CD14-positive monocyte (primary cell): ENCODE measurements around the gene VCP. TPM values are rescaled to one million over a fixed set of nuclear protein-coding genes. Genes with fewer than 3 reads are reported as not detected.

Experiments used
- DNase-seq, 3 donors: peaks; one replicate each; pipeline ENCODE4 v3.0.0-alpha.2; 2011 to 2022
- H2AFZ ChIP-seq: 2 replicates; pipeline ENCODE4 v1.6.0; 2012; ENCODE audit warnings: mild to moderate bottlenecking, low read depth, low read length, inconsistent platforms; ENCODE audit not compliant: insufficient read depth, poor library complexity, severe bottlenecking
- H3K27ac ChIP-seq, 2 donors: 1 replicate in 1 of 2; 2 replicates in 1 of 2; pipeline ENCODE4 v1.5.1; 2012 to 2013; ENCODE audit warnings: low read length in 2 of 2, control low read depth in 1 of 2, inconsistent platforms in 1 of 2, low read depth in 1 of 2, mild to moderate bottlenecking in 1 of 2
- H3K27me3 ChIP-seq, 2 donors: one replicate each; pipeline versions ENCODE4 v1.6.0 to v1.6.1; 2011 to 2013; ENCODE audit warnings: low read length in 2 of 2; ENCODE audit not compliant: control insufficient read depth in 2 of 2, insufficient read depth in 2 of 2
- H3K36me3 ChIP-seq, 2 donors: replicated peaks in 1 of 2; 1 replicate in 1 of 2; 2 replicates in 1 of 2; pipeline versions ENCODE4 v1.5.1 to v1.6.1; 2012 to 2013; ENCODE audit warnings: low read length in 2 of 2, control low read depth in 1 of 2, inconsistent platforms in 1 of 2, mild to moderate bottlenecking in 1 of 2; ENCODE audit not compliant: insufficient read depth in 2 of 2, control insufficient read depth in 1 of 2
- H3K4me1 ChIP-seq, 2 donors: 1 replicate in 1 of 2; 2 replicates in 1 of 2; pipeline versions ENCODE4 v1.5.1 to v1.6.1; 2012 to 2013; ENCODE audit warnings: low read length in 2 of 2, control low read depth in 1 of 2, inconsistent platforms in 1 of 2, mild to moderate bottlenecking in 1 of 2, moderate library complexity in 1 of 2; ENCODE audit not compliant: insufficient read depth in 2 of 2, control insufficient read depth in 1 of 2
- H3K4me2 ChIP-seq: replicated peaks from 2 replicates; pipeline ENCODE3; 2012; ENCODE audit warnings: low read length, moderate library complexity, mild to moderate bottlenecking; ENCODE audit not compliant: poor library complexity, severe bottlenecking; ENCODE audit errors: extremely low read depth
- H3K4me3 ChIP-seq, 3 experiments: fragments of 200-600 bp in 1 of 3; sonication (generic) in 1 of 3; replicated peaks in 1 of 3; 1 replicate in 2 of 3; 2 replicates in 1 of 3; pipeline ENCODE4 v1.5.1; 2011 to 2013; ENCODE audit warnings: low read length in 3 of 3, mild to moderate bottlenecking in 3 of 3, control low read depth in 2 of 3, low read depth in 2 of 3, inconsistent platforms in 1 of 3, moderate library complexity in 1 of 3
- H3K79me2 ChIP-seq: 2 replicates; pipeline ENCODE4 v1.6.0; 2012; ENCODE audit warnings: mild to moderate bottlenecking, control low read depth, inconsistent platforms, low read length, moderate library complexity; ENCODE audit not compliant: insufficient read depth
- H3K9ac ChIP-seq: 2 replicates; pipeline ENCODE4 v1.6.0; 2017; ENCODE audit warnings: low read length, mild to moderate bottlenecking; ENCODE audit not compliant: insufficient read depth, poor library complexity, severe bottlenecking
- H3K9me3 ChIP-seq, 2 donors: replicated peaks in 1 of 2; 1 replicate in 1 of 2; 2 replicates in 1 of 2; pipeline versions ENCODE4 v1.5.1 to v1.6.1; 2012 to 2013; ENCODE audit warnings: low read length in 2 of 2, control low read depth in 1 of 2; ENCODE audit not compliant: control insufficient read depth in 1 of 2, insufficient read depth in 1 of 2
- H4K20me1 ChIP-seq: 2 replicates; pipeline ENCODE4 v1.6.0; 2012; ENCODE audit warnings: mild to moderate bottlenecking, low read length, control low read depth, moderate library complexity; ENCODE audit not compliant: insufficient read depth
- H3K27ac Mint-ChIP-seq, 7 donors: one replicate each; pipeline ENCODE4 v1.8.0; 2020; ENCODE audit warnings: mild to moderate bottlenecking in 7 of 7, mixed read lengths in 7 of 7, moderate library complexity in 6 of 7, inconsistent platforms in 2 of 7
- H3K27me3 Mint-ChIP-seq, 3 donors: one replicate each; pipeline ENCODE4 v1.8.0; 2021 to 2022; ENCODE audit warnings: low read depth in 3 of 3, mild to moderate bottlenecking in 3 of 3, mixed read lengths in 3 of 3, moderate library complexity in 3 of 3, inconsistent platforms in 1 of 3
- H3K36me3 Mint-ChIP-seq, 2 donors: one replicate each; pipeline ENCODE4 v1.8.0; 2020; ENCODE audit warnings: mixed read lengths in 2 of 2, inconsistent platforms in 1 of 2, mild to moderate bottlenecking in 1 of 2
- H3K4me1 Mint-ChIP-seq: one replicate; pipeline ENCODE4 v1.8.0; 2020; ENCODE audit warnings: mild to moderate bottlenecking, mixed read lengths
- H3K4me3 Mint-ChIP-seq, 2 donors: one replicate each; pipeline ENCODE4 v1.8.0; 2020; ENCODE audit warnings: mild to moderate bottlenecking in 2 of 2, mixed read lengths in 2 of 2, moderate library complexity in 1 of 2
- H3K9me3 Mint-ChIP-seq, 7 donors: one replicate each; pipeline ENCODE4 v1.8.0; 2020 to 2022; ENCODE audit warnings: mixed read lengths in 7 of 7, mild to moderate bottlenecking in 6 of 7, moderate library complexity in 6 of 7, inconsistent platforms in 2 of 7
- CTCF ChIP-seq: fragments of 200-600 bp; IDR thresholded peaks from one replicate; pipeline ENCODE4 v1.8.0; 2022; ENCODE audit warnings: antibody characterized with exemption, mild to moderate bottlenecking
- WGBS: methylation state at CpG from one replicate; pipeline ENCODE4 v1.1.5; 2013; ENCODE audit warnings: missing lambda C conversion rate; ENCODE audit not compliant: insufficient coverage; 5-methylcytosine and 5-hydroxymethylcytosine counted together
- intact Hi-C, 2 donors: fragments of 100-400 bp; cut with micrococcal nuclease; formaldehyde crosslinking; loops; one replicate each; pipeline versions ENCODE4 v1.15.0 to v1.15.1; 2023
- polyA plus RNA-seq, 3 donors: library from polyadenylated mRNA; depleted of rRNA in 1 of 3; unstranded in 2 of 3; stranded (reverse) in 1 of 3; fragments of 300-500 nt in 2 of 3; fragments of >200 nt in 1 of 3; fragmentation: Illumina TruSeq in 2 of 3; gene quantifications; 1 replicate in 2 of 3; 2 replicates in 1 of 3; pipeline ENCODE4 v1.2.3, GENCODE V29; 2012 to 2021

Gene VCP
- polyA plus RNA-seq, 3 donors: 100 to 180 (median 130) TPM

GRCh38 chr9:35067056-35067455, 5.4 kb downstream of the VCP start:
- TF ChIP-seq CTCF: no peak
- no peak for DNase-seq
- peaks cover 0 to 2% (median 0%) of the 10 kb centered on the region in 3 donors for H3K27me3 Mint-ChIP-seq
- peaks cover 96% of the 10 kb centered on the region for H4K20me1 ChIP-seq
- peaks cover 62 to 73% of the 10 kb centered on the region in 2 donors for H3K36me3 ChIP-seq
- peak overlapping the region in 1 of 7 donors; percentile 65 for H3K27ac Mint-ChIP-seq
- peaks cover 17 to 22% of the 10 kb centered on the region in 2 donors for H3K4me1 ChIP-seq
- no peak overlapping the region for H3K4me3 ChIP-seq
- H3K4me3 Mint-ChIP-seq: no peak overlapping the region
- peak overlapping the region in 1 of 2 donors; percentile 22 for H3K27ac ChIP-seq
- H3K4me1 Mint-ChIP-seq: peaks cover 28% of the 10 kb centered on the region
- no peaks in the 10 kb centered on the region for H3K9me3 ChIP-seq
- H3K79me2 ChIP-seq: peaks cover 63% of the 10 kb centered on the region
- no peak overlapping the region for H3K9ac ChIP-seq
- WGBS: no CpG with 5 or more reads among the region's 1 CpG
- no peak overlapping the region for H2AFZ ChIP-seq
- no peaks in the 10 kb centered on the region for H3K27me3 ChIP-seq
- peaks cover 63 to 73% of the 10 kb centered on the region in 2 donors for H3K36me3 Mint-ChIP-seq
- no peak overlapping the region for H3K4me2 ChIP-seq
- intact Hi-C loops: no loop called here
- no peaks in the 10 kb centered on the region for H3K9me3 Mint-ChIP-seq

GRCh38 chr9:35060548-35061207, 11.7 kb downstream of the VCP start:
- DNase-seq: no peak
- H3K79me2 ChIP-seq: peaks cover 7% of the 10 kb centered on the region
- no peaks in the 10 kb centered on the region for H3K4me1 Mint-ChIP-seq
- intact Hi-C loops: no loop called here
- no peak overlapping the region for H3K4me3 ChIP-seq
- H3K9me3 Mint-ChIP-seq: no peaks in the 10 kb centered on the region
- no peak overlapping the region for H3K27ac Mint-ChIP-seq
- H3K4me2 ChIP-seq: no peak overlapping the region
- H3K27me3 Mint-ChIP-seq: peaks cover 0 to 1% (median 0%) of the 10 kb centered on the region in 3 donors
- no peaks in the 10 kb centered on the region for H3K9me3 ChIP-seq
- no peaks in the 10 kb centered on the region for H3K27me3 ChIP-seq
- H4K20me1 ChIP-seq: peaks cover 88% of the 10 kb centered on the region
- no peaks in the 10 kb centered on the region for H3K4me1 ChIP-seq
- no peak overlapping the region for H3K4me3 Mint-ChIP-seq
- peaks cover 96 to 100% of the 10 kb centered on the region in 2 donors for H3K36me3 Mint-ChIP-seq
- TF ChIP-seq CTCF: no peak
- no peak overlapping the region for H3K27ac ChIP-seq
- 97% methylated on average over 9 of the region's 11 CpGs for WGBS
- no peak overlapping the region for H2AFZ ChIP-seq
- H3K9ac ChIP-seq: no peak overlapping the region
- H3K36me3 ChIP-seq: peaks cover 97 to 100% of the 10 kb centered on the region in 2 donors
